ENCODE data around the gene TRDN.
"Not testable (repeated sequence)": the region's sequence is repeated elsewhere in the genome, so short reads cannot be mapped to it uniquely, and the experiment has no call there.

- not testable (repeated sequence) for TF ChIP-seq CTCF (IDR thresholded peaks at IDR 0.05; ENCODE audit: low read depth, low read length, poor library complexity, severe bottlenecking); EZH2phosphoT487 (IDR thresholded peaks at IDR 0.05; ENCODE audit: borderline replicate concordance, low read length)
Measured at GRCh38 chr6:123587407-123587806, 49.3 kb downstream of the TRDN start.

All from DOHH2 (cell line).